Measurements from ENCODE around the gene C4orf50.
A peak's percentile ranks its signal among the peaks of the same experiment; 100 is the strongest.
"Not testable (repeated sequence)": the region's sequence is repeated elsewhere in the genome, so short reads cannot be mapped to it uniquely, and the experiment has no call there.

Gene C4orf50

GRCh38 chr4:5965225-5965624 lies 53.0 kb downstream of the C4orf50 start:
- no peak for FAIRE-seq

GRCh38 chr4:5964030-5964429 lies 54.2 kb downstream of the C4orf50 start:
- FAIRE-seq: no peak

DNA sequence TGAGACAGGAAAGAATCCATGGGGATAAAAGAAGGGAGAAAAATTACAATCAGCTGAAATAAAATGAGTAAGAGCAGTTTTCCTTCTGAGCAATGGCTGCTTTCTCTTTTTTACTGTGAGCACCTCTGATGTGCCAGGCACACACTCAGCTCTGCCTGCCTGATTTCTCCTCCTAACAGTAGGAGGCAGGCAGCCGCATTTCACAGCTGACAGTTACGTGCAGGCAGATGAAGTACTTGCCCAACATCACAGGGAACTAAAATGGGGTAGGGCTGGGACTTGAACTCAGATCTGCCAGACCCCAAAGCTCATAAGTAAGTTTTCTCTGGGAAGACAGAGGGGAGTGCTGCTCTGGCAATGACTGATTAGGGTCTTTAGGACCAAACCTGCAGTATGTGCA lies 54.6 kb downstream of the C4orf50 start:
- FAIRE-seq: no peak

GRCh38 chr4:5962416-5962815 lies 55.8 kb downstream of the C4orf50 start:
- FAIRE-seq: no peak

GRCh38 chr4:5960252-5960880 lies 57.9 kb downstream of the C4orf50 start:
- FAIRE-seq: no peak

DNA sequence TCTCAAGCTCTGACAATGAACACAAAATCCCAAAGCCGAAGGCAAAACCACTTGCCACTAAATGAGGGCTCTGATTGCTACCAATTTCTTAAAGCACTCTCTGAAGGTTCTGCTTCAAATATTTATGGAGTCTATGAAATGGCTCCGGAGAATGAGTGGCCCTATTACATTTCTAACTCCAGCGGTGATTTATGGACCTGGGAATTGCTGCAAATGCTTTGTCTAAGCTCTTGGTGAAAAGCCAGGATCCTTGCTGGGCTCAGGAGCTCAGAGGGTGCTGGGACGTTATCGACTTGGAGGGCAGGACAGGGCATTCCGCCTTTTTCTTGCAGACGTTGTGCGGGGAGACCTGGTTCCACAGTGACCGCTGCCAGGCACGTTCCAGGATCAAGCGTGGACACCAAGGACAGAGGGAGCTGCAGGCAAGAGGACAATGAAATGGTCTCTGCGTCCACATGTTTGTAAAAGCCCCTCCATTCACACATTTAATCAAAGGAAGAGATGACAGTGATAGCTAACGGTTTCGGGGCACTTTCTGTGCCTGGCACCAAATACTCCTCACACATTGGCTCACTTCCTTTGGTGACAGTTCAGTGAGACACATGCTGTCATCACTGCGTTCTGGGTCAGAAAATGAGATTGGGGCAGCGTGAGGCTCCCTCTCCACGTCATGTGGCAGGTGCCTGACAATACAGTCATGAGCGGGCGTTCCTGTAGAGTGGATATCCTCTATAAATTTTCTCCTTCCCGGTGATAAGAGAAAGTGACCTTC lies 58.8 kb downstream of the C4orf50 start:
- no peak for FAIRE-seq

DNA sequence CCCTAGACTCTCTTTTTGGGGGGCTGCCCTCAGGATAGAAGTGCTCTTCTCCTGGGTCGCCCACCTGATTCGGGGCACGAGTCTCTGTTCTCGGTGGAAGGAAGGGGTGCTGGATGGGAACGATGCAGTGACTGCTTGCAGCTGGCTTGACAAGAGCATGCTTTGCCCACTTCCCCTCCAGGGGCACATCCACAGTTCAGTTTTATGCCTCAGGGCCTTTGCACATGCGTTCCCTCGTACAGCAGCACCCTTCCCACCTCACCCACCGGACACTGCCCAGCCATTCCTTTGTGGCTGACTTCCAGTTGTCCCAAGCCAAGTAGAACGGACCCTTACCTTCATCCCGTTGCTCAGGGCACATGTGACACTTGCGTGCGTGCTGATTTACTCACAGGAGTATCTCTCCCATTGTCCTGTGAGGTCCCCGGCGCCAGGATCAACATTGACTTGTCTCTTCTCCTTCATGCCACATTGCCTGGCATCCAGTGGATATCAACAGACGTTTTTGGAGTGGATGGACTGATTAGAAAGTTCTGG lies 60.0 kb downstream of the C4orf50 start:
- FAIRE-seq: no peak

- FAIRE-seq: no peak
Measured at GRCh38 chr4:5957076-5957475, 61.2 kb downstream of the C4orf50 start.

- no peak for FAIRE-seq
Measured at GRCh38 chr4:5956285-5957021, 61.8 kb downstream of the C4orf50 start.

GRCh38 chr4:5955856-5956255 lies 62.4 kb downstream of the C4orf50 start:
- no peak for FAIRE-seq

DNA sequence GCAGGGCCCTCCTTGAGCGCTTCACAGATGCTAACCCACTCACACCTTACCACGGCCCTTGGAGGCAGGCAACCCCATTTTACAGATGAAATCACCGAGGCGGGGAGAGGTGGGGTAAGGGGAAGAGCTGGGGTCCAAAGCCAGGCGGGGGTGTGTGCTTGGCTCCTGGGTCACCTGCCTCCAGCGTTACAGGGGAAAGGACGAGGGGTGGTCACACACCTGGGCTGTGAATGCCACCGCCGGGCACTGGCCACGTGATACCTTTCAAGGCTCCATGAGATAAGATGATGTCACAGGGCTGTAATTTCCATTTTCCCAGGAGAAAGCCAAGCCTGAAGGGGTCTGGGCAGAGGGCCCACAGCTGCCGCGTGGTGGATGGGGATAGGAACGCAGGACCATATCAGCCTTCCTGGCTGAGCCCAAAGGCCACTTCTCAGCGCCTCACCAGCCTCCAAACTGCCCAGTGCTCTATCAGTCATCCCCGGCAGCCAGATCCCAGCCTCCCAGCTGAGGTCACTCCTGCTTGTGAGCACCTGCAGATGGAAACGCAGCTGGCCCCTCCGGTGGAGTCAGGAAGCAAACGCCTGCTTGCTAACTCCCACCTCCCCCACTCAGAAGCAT lies 62.9 kb downstream of the C4orf50 start:
- FAIRE-seq: no peak

- no peak for FAIRE-seq
Measured at GRCh38 chr4:5954056-5954760, 64.0 kb downstream of the C4orf50 start.

DNA sequence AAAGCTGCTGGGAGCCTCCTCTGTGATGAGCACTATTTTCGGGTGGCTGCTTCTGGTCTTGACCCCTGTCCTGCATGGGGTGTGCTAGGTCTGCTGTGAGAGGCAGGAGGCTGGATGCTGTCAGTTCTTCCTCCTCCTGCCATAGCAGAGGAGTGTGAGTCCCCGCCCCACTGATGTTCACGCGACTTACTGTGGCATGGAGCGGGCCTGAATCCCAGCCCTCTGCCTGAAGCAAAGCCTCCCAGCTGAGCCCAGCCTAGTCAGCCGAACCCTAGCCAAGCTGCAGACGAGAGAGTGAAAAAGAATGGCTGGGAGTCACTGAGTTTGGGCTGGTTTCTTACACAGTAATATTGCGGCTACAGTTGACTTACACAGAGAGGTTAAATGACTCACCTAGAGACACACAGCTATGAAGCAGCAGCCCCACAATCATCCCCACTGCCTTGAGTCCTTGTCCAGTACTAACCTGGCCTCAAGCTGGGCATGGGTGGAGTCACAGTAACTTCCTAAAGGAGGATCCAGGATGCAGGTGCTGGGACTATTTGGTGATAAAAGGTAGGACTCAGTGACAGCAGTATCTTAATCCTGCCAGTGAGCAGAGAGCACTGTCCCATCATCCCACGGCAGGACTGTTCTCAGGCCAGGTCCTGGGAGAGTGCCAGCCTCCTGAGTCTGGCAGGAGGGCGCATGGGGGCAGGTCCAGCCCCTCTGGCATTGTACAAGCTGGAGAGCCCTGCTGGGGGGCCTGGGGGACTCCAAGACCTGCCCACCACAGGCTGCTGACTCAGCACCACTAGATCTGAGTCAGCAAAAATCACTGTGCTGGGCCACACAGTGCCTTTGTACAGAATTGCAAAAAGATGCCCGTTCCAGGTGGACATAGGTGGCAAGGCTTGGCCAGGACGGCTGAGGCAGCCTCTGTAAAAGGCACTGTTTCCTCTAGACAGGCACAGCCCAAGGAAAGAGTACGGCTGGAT lies 65.0 kb downstream of the C4orf50 start:
- FAIRE-seq: no peak

DNA sequence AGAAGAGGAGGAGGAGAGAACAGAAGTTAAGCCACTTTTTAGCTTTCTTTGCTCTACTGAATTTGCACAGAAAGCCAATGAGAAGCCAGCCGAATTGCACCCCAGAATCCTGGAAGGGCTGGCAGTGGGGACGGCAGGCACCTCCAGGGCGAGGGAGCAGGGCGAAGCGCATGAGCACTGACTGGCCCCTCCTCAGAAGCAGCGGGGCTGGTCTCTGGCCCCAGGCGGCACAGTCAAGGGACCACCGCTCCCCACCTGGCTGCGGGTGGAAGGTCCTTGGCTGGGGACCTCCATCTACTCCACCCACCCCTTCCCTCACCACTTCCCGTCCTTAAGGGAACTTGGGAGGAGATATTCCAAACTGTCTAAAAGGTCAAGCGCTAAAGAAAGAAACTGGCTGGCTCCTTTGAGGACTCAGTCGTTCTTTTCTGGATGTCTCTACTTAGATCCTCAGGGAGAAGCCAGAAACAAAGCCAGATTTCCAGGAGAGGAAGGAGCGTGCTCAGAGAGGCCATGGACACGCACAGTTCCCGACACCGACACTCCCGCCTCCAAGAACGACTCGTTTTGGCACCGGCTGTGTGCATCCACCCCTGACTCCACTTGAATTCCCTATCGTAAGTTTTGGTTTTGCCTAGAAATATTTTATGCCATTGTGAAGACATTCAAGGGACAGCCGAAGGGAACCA lies 65.8 kb downstream of the C4orf50 start:
- FAIRE-seq: no peak

GRCh38 chr4:5946653-5947052 lies 71.6 kb downstream of the C4orf50 start:
- not testable (repeated sequence) for FAIRE-seq

GRCh38 chr4:5945936-5946335 lies 72.3 kb downstream of the C4orf50 start:
- FAIRE-seq: no peak

DNA sequence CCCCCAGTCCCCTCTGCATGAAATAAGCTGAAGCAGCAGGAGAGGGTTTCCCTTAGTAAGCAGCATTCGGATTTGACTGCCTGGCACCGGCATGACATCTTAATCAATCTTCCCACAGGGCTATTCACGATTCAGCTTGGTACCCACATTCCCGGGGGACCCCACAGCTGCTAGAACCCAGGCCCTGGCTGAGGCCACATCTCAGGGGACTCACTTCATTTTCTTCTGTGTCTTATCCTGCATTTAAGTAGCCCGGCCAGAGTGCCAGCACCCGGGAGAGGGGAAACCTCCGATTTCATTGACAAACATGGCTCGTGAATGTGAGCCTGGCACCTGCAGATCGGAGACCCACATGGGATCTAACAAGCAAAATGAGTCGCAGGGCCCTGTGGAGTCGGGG lies 73.1 kb downstream of the C4orf50 start:
- FAIRE-seq: no peak

DNA sequence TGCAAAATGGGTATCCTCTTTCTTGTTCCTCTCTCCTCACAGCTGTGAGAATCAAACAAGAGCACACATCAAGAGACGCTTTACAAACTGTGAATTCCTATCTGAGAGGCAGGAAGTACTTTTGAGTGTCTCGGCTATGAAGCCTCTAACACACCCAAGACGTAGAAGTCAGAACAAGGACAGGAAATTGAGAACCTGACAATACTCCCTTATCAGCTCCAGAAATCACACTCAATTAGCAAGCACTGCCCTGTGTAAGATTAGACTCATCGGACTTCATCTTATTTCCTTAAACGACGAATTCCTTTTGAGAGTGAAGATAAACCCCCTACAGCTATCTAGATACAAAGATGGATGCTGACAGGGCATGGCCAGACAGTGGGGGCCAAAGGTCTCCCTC lies 74.7 kb downstream of the C4orf50 start:
- FAIRE-seq: no peak

- peak; percentile 5 for FAIRE-seq
Measured at GRCh38 chr4:5942947-5943346, 75.3 kb downstream of the C4orf50 start.

DNA sequence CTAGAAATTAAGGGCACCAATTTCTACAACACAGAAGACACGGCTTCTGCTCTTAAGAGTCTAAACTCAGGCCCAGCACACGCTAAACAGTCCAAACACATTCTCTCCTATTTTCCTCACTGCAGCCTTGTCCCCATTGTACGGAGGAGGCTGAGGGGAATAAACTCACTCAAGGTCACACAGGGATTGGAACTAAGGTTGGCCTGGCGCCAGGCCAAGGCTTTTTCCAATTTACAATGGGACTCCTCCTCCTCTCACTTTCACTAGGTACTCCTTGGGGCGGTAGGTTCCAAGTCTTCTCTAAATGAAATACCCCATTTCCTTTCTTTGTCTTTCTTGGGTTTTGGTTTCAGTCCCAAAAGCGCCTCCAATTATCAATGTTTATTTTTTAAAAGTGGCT lies 76.6 kb downstream of the C4orf50 start:
- FAIRE-seq: no peak
